GM21528 (cell line): ENCODE measurements around the gene KIF5B.
"Not testable (repeated sequence)": the region's sequence is repeated elsewhere in the genome, so short reads cannot be mapped to it uniquely, and the experiment has no call there.

Experiments
- ATAC-seq: cut with Tn5 transposase; IDR thresholded peaks from one replicate; pipeline ENCODE4 v1.9.1; 2021; ENCODE audit warnings: mild to moderate bottlenecking, moderate library complexity; ENCODE audit not compliant: unreplicated experiment, low FRiP score

Gene KIF5B

DNA sequence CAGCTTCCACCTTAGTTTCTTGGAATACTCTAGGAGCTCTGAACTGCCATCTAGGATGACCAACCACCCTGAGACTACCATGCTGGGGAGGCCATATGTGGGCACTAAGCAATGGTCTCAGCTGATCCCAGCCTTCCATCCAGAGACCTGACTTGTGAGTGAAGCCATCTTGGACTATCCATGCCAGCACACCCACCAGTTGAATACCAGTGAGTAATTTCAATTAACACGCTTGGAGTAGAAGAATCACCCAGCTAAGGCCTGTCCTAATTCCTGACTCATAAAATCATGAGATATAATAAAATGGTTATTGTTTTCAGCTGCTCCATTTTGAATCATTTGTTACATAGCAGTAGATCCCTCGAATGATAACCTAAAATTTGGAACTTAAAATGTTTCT lies 5.2 kb upstream of the KIF5B start:
- no peak for ATAC-seq

DNA sequence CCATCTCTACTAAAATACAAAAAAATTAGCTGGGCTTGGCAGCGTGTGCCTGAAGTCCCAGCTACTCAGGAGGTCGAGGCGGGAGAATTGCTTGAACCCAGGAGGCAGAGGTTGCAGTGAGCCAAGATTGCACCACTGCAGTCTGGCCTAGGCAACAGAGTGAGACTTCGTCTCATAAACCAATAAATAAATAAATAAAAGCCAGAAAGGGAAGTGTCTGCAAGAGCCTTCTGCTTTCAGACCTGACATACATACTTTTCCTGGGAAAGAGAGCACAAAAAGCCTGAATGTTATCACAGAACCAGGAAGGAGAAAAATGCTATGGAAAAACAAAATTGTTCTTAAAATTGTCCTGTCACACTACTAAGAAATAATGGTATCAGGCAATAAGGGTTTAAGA lies 4.1 kb upstream of the KIF5B start:
- ATAC-seq, result no peak

DNA sequence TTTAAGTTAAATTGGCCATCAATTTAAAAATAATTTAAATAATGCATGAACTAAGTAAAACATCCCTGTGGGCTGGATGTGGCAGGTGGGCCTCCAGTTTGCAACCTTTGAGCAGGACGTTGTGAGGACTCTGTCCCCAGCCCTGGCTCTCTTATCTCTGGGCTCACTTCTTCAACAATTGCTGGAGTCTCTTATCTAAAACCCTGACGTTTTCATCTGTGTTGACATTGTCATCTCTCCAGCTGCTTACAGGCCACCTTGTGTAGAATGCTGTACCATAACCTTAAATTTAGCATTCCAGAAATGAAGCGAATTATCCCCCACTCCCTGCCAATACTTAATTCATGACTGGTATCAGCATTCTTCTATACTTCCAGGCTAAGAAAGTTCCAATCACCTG lies 3.2 kb upstream of the KIF5B start:
- no peak for ATAC-seq

DNA sequence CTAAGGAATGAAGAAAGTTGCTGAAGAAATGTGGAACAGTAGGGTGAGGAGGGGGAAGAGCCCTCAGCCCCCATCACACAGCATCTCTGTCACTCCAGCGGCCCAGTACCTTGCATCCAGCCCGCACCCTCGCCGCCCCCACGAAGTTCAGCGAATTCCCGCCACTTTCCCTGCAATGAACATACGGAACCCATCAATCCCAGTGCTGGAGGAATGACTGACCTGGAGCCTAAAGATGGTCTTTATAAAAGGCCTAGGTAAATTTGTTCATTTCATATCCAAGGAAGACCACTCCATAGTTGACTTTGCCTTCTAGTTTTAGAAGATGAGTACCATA lies 779 bp upstream of the KIF5B start:
- no peak for ATAC-seq

DNA sequence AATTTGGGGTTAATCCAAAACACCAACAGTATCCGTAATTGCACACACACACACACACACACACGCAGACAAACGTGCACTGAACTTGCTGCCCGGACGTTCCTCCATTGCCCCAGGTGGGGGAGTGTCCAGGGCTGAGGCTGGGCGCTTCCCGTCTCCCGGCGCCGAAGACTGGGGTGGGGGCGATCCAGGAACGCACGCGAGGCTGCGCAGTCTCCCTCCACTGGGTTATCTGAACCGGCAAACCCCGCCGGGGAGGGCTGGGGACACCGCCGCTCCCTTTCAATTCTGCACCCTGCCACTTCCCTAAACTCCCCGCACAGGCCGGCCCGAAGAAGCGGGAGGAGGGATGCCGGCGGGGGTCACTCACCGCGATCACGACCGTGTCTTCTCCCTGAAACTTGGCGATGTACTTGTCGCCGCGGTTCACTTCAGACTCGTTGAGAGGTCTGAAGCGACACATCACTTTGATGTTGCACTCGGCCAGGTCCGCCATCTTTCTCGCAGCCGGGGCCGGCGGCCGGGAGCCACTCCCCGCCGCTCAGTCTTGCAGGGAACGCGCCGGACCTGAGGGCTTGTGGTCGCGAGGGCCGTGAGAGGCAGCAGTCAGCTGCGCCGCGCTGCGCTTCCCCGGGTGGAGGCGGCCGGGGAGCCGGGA lies 618 bp downstream of the KIF5B start:
- ATAC-seq, result peak; percentile 54

DNA sequence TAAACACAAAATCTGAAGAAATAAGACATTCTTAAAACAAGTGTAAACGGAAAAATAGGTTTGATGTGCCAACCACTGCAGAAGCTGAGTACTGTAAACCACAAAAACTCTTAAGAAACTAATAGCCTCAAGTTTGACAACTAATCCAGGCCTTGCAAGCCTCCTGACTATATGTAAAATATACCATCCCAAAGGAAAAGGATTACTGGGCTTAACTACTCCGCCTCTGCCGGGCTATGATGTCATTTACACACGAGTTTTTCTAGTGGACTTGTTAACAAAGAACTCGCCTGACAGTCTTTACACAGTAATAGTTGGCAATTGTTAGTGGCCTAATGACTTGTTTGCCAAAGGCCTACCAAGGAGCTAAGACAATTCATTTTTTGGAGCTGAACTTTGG lies 2.1 kb downstream of the KIF5B start:
- ATAC-seq, result no peak

DNA sequence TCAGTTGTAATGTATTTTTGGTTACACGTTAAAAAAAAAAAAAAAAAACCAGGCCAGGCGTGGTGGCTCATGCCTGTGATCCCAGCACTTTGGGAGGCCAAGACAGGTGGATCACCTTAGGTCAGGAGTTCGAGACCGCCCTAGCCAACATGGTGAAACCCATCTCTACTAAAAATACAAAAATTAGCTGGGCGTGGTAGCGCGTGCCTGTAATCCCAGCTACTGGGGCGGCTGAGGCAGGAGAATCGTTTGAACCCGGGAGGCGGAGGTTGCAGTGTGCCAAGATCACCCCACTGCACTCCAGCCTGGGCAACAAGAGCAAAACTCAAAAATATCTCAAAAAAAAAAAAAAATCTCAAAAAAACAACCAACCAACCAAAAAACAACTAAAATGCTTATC lies 2.8 kb downstream of the KIF5B start:
- ATAC-seq, result not testable (repeated sequence)

DNA sequence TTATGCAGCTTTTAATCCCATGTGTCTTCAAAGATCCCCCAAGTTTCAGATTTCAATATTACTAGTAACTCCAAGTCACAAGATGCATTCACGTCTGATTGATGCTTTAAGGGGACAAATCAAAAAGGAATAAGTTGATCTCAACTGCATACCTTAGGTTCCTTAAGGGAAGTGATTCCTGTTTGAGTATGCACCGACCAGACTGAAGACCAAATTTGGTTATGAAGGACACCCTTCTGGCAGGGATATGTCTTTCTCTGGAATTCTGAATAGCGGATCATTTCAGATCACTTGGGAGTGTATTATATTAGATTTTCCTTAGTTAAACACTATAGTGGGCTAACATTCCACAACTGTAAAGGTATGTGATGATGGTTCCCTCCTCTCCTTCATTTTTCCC lies 4.3 kb downstream of the KIF5B start:
- ATAC-seq, result no peak

DNA sequence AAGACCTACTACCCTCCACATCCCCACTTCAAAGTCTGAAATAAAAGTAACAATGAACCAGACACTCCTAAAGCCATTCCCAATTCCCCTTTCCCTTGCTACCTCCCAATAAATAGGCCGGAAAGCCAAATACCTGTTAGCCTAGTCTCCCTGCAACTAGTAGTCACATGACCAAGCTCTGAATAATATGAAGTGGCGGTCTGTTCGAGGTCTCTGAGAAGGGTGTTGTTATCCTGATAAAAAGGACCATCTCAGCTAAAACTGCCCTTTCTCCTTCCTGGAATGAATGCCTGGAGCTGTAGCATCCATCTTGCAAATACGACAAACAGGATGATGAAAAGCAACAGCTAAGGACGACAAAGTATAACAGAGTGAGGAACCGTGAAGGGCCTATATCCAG lies 6.0 kb downstream of the KIF5B start:
- no peak for ATAC-seq

DNA sequence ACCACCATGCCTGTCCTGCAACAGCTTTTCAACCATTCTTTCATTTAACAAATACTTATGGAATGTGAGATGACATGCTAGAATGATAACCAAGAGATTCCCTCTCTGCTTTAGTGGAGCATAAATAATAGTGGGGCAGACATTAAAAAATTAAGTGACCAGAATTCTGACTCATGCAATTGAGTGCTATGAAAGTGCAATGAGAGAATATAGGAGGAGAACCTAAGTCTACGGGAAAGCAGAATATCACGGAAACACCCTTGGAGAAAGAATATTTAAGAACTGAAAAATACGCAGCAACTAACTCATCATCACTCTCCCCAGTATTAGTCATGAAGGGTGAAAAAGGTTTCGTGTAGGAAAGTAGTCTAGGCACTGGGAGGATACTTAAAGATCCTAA lies 7.1 kb downstream of the KIF5B start:
- ATAC-seq, result no peak

DNA sequence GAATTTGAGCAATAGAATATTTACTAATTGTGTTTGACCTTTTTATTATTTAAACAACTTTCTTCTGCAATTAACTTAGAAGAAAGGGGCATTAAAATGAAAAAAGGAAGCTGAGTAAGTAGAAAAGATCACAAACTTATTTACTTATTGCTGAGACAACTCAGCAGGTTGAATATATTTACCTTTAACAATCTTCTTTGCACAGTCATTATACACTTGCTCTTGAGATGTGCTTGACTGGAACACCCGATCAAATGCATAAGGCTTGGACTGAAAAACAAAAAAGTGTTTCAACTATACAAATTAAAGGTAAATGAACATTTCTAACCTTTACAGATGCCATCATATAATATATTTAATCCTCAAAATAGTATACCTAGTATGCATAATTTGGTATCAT lies 7.9 kb downstream of the KIF5B start:
- no peak for ATAC-seq

DNA sequence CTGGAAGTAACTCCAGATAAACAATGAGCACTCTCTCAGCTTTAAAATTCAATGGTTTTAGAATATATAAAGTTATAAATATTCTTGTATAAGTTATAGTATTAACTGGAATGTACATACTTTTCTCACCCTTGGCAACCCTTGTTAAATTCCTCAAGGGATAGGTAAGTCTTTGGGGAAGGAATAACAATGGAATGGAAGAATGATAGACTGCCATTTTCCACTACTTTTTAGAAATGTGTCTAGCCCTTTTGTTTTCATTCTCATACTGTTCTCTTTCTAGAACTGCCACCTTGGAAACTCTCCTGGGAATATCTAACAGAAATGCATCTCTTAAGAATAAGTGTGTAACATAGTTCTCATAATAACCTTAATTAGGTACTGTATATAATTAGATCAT lies 8.3 kb downstream of the KIF5B start:
- ATAC-seq, result no peak

DNA sequence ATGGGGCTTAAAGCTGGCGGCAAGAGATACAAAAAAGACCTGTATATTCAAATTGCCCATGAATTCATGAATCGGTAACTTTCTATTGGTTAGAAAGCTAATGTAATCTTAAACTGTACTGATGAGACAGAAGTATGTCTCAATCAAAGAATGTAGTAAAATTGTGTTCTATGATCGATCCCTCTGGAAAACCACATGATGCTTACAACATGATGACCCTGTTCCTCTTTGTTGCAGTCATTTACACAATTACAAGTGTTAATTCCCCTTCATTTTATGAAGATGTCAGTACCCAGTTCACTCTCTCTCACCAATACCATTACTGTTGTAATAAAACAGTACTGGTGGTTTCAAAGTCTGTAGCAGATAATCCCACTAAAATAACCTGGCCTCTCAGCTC lies 10.1 kb downstream of the KIF5B start:
- ATAC-seq, result no peak

DNA sequence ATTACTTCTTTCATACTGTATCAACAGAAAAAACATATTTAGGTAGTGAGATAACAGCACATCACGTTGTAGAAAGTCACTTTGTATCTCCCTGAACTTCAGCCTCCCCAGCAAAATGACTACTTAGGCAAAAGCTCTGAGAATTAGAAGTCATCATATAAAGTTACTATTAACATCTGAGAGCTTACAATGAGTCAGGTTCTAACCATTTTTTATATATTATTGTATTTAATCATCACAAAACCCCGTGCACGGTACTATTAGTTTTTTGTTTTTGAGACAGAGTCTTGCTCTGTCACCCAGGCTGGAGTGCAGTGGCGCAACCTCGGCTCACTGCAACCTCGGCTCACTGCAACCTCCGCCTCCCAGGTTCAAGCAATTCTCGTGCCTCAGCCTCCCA lies 13.5 kb downstream of the KIF5B start:
- ATAC-seq, result not testable (repeated sequence)

DNA sequence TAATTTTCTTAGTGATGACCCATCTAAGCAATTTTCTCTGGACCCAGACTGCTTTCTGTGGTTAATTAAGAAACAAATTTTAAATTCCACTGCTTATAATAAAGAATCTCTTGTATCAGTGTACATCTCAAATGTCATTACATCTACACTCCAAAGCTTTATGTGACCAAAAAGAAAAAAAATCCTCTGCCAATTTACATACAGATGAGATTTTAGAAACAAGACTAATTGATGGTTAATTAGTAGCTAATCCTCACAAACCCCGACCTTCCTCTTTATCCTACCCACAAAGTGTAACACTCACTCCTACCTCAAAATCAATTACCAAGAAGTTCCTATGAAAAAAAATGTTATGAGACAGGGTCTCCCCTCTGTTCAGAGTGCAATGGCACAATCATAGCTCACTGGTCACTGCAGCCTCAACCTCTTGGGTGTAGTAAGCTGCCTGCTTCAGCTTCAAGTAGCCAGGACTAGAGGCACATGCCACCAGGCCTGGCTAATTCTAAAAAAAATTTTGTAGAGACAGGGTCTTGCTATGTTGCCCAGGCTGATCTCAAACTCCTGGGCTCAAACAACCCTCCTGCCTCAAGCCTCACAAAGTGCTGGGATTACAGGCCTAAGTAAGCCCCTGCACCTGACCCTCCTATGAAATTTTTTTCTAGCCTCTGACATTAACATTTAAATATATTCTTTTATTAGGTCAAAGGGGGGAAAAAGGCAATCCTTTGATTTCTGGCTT lies 14.8 kb downstream of the KIF5B start:
- ATAC-seq, result no peak

DNA sequence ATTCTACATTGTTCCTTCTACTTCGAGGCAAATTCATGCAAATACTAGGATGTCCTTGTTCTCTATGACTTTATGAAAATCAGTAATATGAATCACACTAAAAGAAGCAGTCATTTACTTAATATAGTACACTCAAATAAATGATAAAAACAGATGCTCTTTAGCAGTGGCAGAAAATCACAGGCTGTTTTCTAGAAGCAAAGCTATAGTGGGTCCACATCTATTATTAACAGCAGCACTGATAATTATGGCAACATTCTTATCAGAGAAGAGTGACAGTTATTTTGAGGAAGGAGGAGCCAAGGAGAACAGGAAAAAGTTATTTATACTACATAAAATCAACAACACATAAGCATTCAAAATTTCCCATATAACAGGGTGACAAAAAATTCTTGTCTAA lies 16.5 kb downstream of the KIF5B start:
- no peak for ATAC-seq

DNA sequence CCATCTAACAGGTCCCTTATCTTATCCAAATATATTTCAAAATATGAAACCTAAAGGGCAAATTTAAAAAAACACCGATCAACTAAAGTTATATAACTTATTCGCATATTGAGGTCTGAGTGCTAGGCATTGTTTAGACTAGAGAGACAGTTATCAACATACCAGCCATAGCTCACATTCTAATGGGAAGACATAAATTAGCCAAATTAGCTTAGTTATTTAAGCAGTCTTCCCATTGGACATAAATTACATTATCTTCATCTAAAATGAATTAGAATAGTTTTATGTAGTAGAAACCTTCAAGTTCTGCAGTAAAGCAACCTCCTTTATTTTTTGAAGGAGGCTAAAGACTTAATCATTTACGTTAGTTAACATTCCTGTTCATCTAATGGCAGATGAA lies 17.4 kb downstream of the KIF5B start:
- no peak for ATAC-seq

DNA sequence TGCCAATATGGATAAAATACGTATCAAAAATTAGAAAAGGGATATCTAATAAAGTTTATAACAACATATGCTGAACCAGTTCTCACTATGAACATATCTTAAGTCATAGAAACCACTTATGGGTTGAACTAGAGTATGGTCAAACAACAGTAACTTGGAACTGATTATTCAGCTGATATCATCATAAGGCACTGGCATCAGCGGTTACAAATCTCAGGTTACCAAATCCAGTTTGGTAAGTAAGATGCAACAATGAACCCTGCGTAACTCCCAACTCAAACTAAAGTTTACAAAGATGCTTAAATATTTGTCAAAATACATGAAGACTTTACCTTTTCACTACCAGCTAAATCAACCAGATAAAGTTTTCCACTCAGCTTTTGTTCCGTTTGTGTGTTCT lies 19.3 kb downstream of the KIF5B start:
- no peak for ATAC-seq

DNA sequence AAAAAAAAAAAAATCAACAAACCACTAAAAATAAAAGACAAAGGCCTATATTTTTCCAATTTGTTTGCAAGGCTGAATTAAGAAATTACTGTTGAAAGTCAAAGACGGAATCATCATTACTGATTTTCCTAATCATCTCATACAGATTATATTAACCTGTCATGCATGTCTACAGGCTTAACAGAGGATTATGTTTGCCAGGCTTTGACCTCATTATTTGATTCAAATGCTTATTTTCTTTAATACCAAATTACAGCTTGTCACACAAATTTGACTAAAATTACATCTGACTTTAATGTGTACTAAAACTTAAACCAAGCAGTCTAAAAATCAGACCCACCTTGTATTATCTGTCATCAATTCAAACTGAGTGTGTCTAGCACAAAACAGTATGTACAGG lies 21.2 kb downstream of the KIF5B start:
- ATAC-seq, result no peak

DNA sequence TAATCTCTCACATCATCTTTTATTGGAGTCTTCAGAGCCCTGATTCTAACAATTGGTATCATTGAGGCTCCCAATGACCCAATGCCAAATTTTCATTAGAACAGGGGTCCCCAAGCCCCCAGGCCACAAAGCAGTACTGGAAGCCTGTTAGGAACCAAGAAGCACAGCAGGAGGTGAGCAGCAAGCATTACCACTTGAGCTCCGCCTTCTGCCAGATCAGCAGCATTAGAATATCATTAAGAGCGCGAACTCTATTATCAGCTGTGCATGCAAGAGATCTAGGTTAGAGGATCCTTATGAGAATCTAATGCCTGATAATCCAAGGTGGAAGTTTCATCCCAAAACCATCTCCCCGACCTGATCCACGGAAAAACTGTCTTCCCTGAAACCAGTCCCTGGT lies 23.1 kb downstream of the KIF5B start:
- no peak for ATAC-seq

DNA sequence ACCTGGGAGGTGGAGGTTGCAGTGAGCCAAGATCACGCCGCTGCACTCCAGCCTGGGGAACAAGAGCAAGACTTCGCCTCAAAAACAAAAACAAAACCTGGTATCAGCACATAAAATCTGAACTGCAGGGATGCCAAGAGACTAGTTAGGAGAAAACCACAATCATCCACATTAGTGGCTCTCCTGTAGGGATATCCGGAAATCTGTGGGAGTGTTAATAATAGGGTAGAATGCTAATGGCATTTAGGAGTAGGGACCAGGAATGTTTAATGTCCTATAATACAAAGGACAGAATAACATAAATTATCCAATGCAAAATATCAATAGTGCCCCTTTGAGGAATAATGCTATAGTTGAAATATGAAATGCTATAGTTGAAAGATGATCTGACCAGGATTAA lies 24.3 kb downstream of the KIF5B start:
- no peak for ATAC-seq

DNA sequence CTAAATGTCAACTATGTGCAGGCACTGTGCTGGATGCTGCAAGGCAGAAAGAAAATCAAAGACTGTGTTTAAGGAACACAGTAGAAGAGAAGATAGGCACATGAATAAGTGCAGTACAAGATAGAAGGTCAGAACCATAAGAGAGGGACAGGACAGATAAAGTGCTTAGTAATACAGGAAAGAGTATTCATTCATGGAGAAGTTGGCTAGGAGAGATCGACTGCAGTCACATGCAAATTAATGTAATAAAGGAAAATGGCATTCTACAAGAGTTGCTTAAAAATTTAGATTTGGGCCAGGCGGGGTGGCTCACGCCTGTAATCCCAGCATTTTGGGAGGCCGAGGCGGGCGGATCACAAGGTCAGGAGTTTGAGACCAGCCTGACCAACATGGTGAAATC lies 24.8 kb downstream of the KIF5B start:
- no peak for ATAC-seq

DNA sequence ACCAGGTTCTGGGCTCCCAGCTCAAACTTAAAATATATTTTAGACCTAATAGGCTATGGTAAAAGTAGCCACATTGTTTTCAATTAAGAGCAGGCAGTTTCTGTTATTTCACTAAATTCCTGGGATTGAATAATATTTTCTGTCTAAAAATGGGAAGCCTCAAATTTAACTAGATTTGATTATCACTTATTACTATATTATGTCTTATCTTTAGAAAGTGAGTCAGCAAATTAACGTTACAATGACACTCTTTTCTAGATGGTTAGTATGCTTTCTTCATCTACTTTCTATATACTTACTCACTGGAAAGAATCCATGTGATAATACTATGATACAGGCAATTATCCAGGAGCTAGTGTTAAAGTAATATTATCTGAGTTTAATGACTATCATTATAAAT lies 27.5 kb downstream of the KIF5B start:
- ATAC-seq, result no peak
